GM12801 (cell line): Measurements from ENCODE around the gene RAPGEF2.

Experiments
- CTCF ChIP-seq: IDR thresholded peaks from one replicate; pipeline ENCODE4 v1.5.1; 2011; ENCODE audit warnings: control low read depth; ENCODE audit not compliant: insufficient read length; ENCODE audit errors: extremely low read depth

Gene RAPGEF2

GRCh38 chr4:159138436-159138835 lies 35.6 kb downstream of the RAPGEF2 start:
- no peak for TF ChIP-seq CTCF

- TF ChIP-seq CTCF, result no peak
These were observed 38.3 kb downstream of the RAPGEF2 start for GRCh38 chr4:159141193-159141592.

GRCh38 chr4:159142241-159142640 lies 39.4 kb downstream of the RAPGEF2 start:
- TF ChIP-seq CTCF, result no peak

- no peak for TF ChIP-seq CTCF
These were observed 40.0 kb downstream of the RAPGEF2 start for GRCh38 chr4:159142681-159143384.

GRCh38 chr4:159143687-159144086 lies 40.8 kb downstream of the RAPGEF2 start:
- no peak for TF ChIP-seq CTCF

GRCh38 chr4:159144112-159144694 lies 41.3 kb downstream of the RAPGEF2 start:
- TF ChIP-seq CTCF, result no peak

- no peak for TF ChIP-seq CTCF
These were observed 42.6 kb downstream of the RAPGEF2 start for GRCh38 chr4:159145318-159145991.
